HEK293 (cell line): ENCODE measurements around the gene FBXO36.

Source experiments
- CTCF ChIA-PET: fragments of 350-600 bp; formaldehyde crosslinking; extraction: SDS; loops from one replicate; lab custom pipeline; 2021; ENCODE audit warnings: antibody characterized with exemption; lab: Yijun Ruan, JAX
- POLR2A ChIA-PET: fragments of 300-600 bp; formaldehyde crosslinking; extraction: SDS; loops from one replicate; lab custom pipeline; 2020; ENCODE audit warnings: antibody characterized with exemption, inconsistent platforms; lab: Yijun Ruan, JAX
- H3K27ac ChIP-seq: fragments of 200-500 bp; sonication (Bioruptor generic); 2 replicates; pipeline ENCODE4 v1.5.1; 2014; ENCODE audit warnings: low read depth, low read length, control low read depth, inconsistent platforms; ENCODE audit errors: extremely low read depth
- H3K36me3 ChIP-seq, 2 experiments: fragments of 200-500 bp in 1 of 2; sonication (Bioruptor generic) in 1 of 2; 1 replicate in 1 of 2; 2 replicates in 1 of 2; pipeline ENCODE4 v1.5.1; 2014 to 2017; ENCODE audit warnings: inconsistent platforms in 2 of 2, low read length in 2 of 2; ENCODE audit not compliant: control insufficient read depth in 2 of 2, insufficient read depth in 1 of 2
- H3K4me1 ChIP-seq: fragments of 200-500 bp; sonication (Bioruptor generic); 2 replicates; pipeline ENCODE4 v1.5.1; 2014; ENCODE audit warnings: mild to moderate bottlenecking, low read length, inconsistent platforms; ENCODE audit not compliant: control insufficient read depth, insufficient read depth
- H3K4me3 ChIP-seq: 2 replicates; pipeline ENCODE4 v1.5.1; 2011; ENCODE audit warnings: low read depth, mild to moderate bottlenecking, control low read depth, low read length, moderate library complexity
- H3K9me3 ChIP-seq: fragments of 200-500 bp; sonication (Bioruptor generic); 2 replicates; pipeline ENCODE4 v1.5.1; 2014; ENCODE audit warnings: low read depth, low read length, inconsistent platforms; ENCODE audit not compliant: control insufficient read depth, insufficient read depth
- KLF9 ChIP-seq: fragments of 450-650 bp; formaldehyde crosslinking; IDR thresholded peaks from 2 replicates; pipeline ENCODE4 v1.5.1; 2016; ENCODE audit warnings: missing biosample characterization, missing genetic modification characterization, low read depth
- OSR2 ChIP-seq: fragments of 450-650 bp; formaldehyde crosslinking; IDR thresholded peaks from 2 replicates; pipeline ENCODE4 v1.5.1; 2016; ENCODE audit warnings: missing biosample characterization, missing genetic modification characterization
- SP3 ChIP-seq: fragments of 450-650 bp; formaldehyde crosslinking; IDR thresholded peaks from 2 replicates; pipeline ENCODE4 v1.5.1; 2016; ENCODE audit warnings: missing biosample characterization, missing genetic modification characterization
- YY2 ChIP-seq: fragments of 450-650 bp; formaldehyde crosslinking; IDR thresholded peaks from 2 replicates; pipeline ENCODE4 v1.5.1; 2016; ENCODE audit warnings: missing biosample characterization, missing genetic modification characterization
- ZIC2 ChIP-seq: fragments of 450-650 bp; formaldehyde crosslinking; IDR thresholded peaks from 2 replicates; pipeline ENCODE4 v1.5.1; 2016; ENCODE audit warnings: missing biosample characterization, missing genetic modification characterization
- ZNF138 ChIP-seq: fragments of 450-650 bp; formaldehyde crosslinking; IDR thresholded peaks from 2 replicates; pipeline ENCODE4 v1.5.1; 2016; ENCODE audit warnings: missing biosample characterization, missing genetic modification characterization, borderline replicate concordance
- ZNF169 ChIP-seq: fragments of 450-650 bp; formaldehyde crosslinking; IDR thresholded peaks from 2 replicates; pipeline ENCODE4 v1.5.1; 2016; ENCODE audit warnings: missing biosample characterization, missing genetic modification characterization
- ZNF223 ChIP-seq: fragments of 450-650 bp; formaldehyde crosslinking; IDR thresholded peaks from 2 replicates; pipeline ENCODE4 v1.5.1; 2016; ENCODE audit warnings: missing biosample characterization, missing genetic modification characterization
- ZNF311 ChIP-seq: fragments of 450-650 bp; formaldehyde crosslinking; IDR thresholded peaks from 2 replicates; pipeline ENCODE4 v1.5.1; 2017; ENCODE audit warnings: missing biosample characterization, missing genetic modification characterization, borderline replicate concordance
- ZNF416 ChIP-seq: fragments of 450-650 bp; formaldehyde crosslinking; IDR thresholded peaks from 2 replicates; pipeline ENCODE4 v1.5.1; 2016; ENCODE audit warnings: missing biosample characterization, missing genetic modification characterization
- ZNF518A ChIP-seq: fragments of 450-650 bp; formaldehyde crosslinking; conservative IDR thresholded peaks from 2 replicates; pipeline ENCODE4 v1.5.1; 2016; ENCODE audit warnings: low read depth, missing biosample characterization, missing genetic modification characterization
- ZNF571 ChIP-seq: fragments of 450-650 bp; formaldehyde crosslinking; IDR thresholded peaks from 2 replicates; pipeline ENCODE4 v1.5.0; 2017; ENCODE audit warnings: missing biosample characterization, missing genetic modification characterization
- ZNF626 ChIP-seq: fragments of 450-650 bp; sonication (Bioruptor Pico); formaldehyde crosslinking; IDR thresholded peaks from 2 replicates; pipeline ENCODE4 v1.5.1; 2018; ENCODE audit warnings: missing biosample characterization, missing genetic modification characterization, inconsistent platforms
- TF ChIP-seq, protein P1 (sequence below): fragments of 450-650 bp; formaldehyde crosslinking; IDR thresholded peaks from 2 replicates; pipeline ENCODE4 v1.5.1; 2016; ENCODE audit warnings: missing biosample characterization, missing genetic modification characterization
- TF ChIP-seq, protein P2 (sequence below): fragments of 450-650 bp; formaldehyde crosslinking; optimal IDR thresholded peaks from 2 replicates; pipeline ENCODE3; 2016; ENCODE audit warnings: missing biosample characterization, mild to moderate bottlenecking, missing genetic modification characterization

Gene FBXO36

DNA sequence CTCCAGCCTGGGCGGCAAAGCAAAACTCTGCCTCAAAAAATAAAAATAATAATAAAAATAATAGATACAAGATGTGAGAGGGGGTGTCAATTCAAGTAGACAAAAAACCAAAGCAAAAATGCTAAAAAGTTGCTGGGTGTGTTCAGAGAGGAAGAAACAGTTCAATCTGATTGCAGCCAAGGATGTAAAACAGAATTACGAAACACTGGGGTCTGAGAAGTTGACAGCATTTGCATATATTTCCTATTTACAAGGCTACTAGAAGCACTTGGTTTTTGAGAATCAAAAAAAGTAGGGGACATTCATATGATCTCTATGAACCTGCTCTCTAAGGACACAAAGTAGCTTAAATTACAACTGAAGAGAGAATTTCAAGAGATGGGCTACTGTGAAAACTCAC lies 8.1 kb upstream of the FBXO36 start (continued):
- TF ChIP-seq ZNF223 = no peak

DNA sequence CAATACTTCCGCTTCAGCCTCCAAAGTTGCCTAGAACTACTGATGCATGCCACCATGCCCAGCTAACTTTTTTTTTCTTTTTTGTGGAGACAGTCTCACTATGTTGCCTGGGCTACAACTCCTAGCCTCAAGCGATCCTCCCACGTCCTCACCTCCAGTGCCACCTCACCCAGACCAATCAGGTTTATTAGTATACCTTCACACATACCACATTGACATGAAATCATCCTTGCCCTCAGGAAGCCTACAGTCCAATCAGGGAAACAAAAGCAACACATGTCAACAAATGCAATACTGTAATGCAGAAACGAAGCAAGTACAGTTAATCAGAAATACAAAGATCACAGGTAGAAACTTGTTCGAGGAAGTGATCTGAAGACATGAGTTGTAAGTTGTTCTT lies 4.5 kb upstream of the FBXO36 start:
- Histone ChIP-seq H3K4me3 (no peak overlapping the region), H3K36me3 (peaks cover 12 to 25% of the 10 kb centered on the region in 2 experiments; a peak in 2 of 3 replicates), H3K9me3 (no peaks in the 10 kb centered on the region), H3K4me1 (peaks cover 9% of the 10 kb centered on the region), H3K27ac (no peak overlapping the region)
- TF ChIP-seq ZNF571 (tag by site-specific recombination) (no peak), ZNF626 (tag by site-specific recombination) (no peak), OSR2 (no peak), ZNF416 (tag by site-specific recombination) (no peak), ZNF518A (tag by site-specific recombination) (no peak), ZNF311 (tag by site-specific recombination) (no peak), ZNF223 (no peak), ZNF169 (tag by site-specific recombination) (no peak), ZIC2 (tag by site-specific recombination) (no peak), SP3 (tag by site-specific recombination) (no peak), ZNF138 (no peak), KLF9 (no peak), YY2 (tag by site-specific recombination) (no peak)
- TF ChIP-seq, protein P1, sequence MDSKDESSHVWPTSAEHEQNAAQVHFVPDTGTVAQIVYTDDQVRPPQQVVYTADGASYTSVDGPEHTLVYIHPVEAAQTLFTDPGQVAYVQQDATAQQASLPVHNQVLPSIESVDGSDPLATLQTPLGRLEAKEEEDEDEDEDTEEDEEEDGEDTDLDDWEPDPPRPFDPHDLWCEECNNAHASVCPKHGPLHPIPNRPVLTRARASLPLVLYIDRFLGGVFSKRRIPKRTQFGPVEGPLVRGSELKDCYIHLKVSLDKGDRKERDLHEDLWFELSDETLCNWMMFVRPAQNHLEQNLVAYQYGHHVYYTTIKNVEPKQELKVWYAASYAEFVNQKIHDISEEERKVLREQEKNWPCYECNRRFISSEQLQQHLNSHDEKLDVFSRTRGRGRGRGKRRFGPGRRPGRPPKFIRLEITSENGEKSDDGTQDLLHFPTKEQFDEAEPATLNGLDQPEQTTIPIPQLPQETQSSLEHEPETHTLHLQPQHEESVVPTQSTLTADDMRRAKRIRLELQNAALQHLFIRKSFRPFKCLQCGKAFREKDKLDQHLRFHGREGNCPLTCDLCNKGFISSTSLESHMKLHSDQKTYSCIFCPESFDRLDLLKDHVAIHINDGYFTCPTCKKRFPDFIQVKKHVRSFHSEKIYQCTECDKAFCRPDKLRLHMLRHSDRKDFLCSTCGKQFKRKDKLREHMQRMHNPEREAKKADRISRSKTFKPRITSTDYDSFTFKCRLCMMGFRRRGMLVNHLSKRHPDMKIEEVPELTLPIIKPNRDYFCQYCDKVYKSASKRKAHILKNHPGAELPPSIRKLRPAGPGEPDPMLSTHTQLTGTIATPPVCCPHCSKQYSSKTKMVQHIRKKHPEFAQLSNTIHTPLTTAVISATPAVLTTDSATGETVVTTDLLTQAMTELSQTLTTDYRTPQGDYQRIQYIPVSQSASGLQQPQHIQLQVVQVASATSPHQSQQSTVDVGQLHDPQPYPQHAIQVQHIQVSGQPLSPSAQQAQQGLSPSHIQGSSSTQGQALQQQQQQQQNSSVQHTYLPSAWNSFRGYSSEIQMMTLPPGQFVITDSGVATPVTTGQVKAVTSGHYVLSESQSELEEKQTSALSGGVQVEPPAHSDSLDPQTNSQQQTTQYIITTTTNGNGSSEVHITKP (tag by site-specific recombination) = no peak
- TF ChIP-seq, protein P2, sequence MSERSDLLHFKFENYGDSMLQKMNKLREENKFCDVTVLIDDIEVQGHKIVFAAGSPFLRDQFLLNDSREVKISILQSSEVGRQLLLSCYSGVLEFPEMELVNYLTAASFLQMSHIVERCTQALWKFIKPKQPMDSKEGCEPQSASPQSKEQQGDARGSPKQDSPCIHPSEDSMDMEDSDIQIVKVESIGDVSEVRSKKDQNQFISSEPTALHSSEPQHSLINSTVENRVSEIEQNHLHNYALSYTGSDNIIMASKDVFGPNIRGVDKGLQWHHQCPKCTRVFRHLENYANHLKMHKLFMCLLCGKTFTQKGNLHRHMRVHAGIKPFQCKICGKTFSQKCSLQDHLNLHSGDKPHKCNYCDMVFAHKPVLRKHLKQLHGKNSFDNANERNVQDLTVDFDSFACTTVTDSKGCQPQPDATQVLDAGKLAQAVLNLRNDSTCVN (tag by site-specific recombination) = no peak
- CTCF ChIA-PET = no interaction called here
- POLR2A ChIA-PET = no interaction called here
